ENCODE results near the gene PPP2R5A. TPM values are rescaled to one million over a fixed set of nuclear protein-coding genes. Genes with fewer than 3 reads are reported as not detected.
A peak's percentile ranks its signal among the peaks of the same experiment; 100 is the strongest.

The PPP2R5A gene
- total RNA-seq, 4 donors from 2014 or later: 38.9 to 51.8 (median 45.3) TPM

- no peak for DNase-seq
- Histone ChIP-seq H3K27ac (no peak overlapping the region), H3K27me3 (no peaks in the 10 kb centered on the region), H3K4me1 (peaks cover 6 to 58% (median 30%) of the 10 kb centered on the region in 4 donors), H3K4me3 (peak overlapping the region in 2 of 4 donors; percentile 48 to 100), H3K9me3 (no peaks in the 10 kb centered on the region), H3K36me3 (no peaks in the 10 kb centered on the region)
- TF ChIP-seq POLR2A (IDR thresholded peaks at IDR 0.05): no peak
- TF ChIP-seq CTCF (IDR thresholded peaks at IDR 0.05): no peak
These were observed 3.4 kb downstream of the PPP2R5A start for GRCh38 chr1:212288615-212289014.

GRCh38 chr1:212289262-212290077 is 4.3 kb downstream of the PPP2R5A start:
- Histone ChIP-seq H3K4me1 (peaks cover 0 to 58% (median 30%) of the 10 kb centered on the region in 4 donors), H3K36me3 (no peaks in the 10 kb centered on the region), H3K4me3 (no peak overlapping the region), H3K27me3 (no peaks in the 10 kb centered on the region), H3K27ac (no peak overlapping the region), H3K9me3 (no peaks in the 10 kb centered on the region)
- TF ChIP-seq CTCF (IDR thresholded peaks at IDR 0.05): no peak
- no peak for TF ChIP-seq POLR2A (IDR thresholded peaks at IDR 0.05)
- no peak for DNase-seq

GRCh38 chr1:212290608-212291007 is 5.4 kb downstream of the PPP2R5A start:
- Histone ChIP-seq H3K9me3 (no peaks in the 10 kb centered on the region), H3K36me3 (no peaks in the 10 kb centered on the region), H3K27me3 (no peaks in the 10 kb centered on the region), H3K4me1 (peaks cover 0 to 58% (median 31%) of the 10 kb centered on the region in 4 donors), H3K27ac (no peak overlapping the region), H3K4me3 (no peak overlapping the region)
- TF ChIP-seq CTCF (IDR thresholded peaks at IDR 0.05): no peak
- TF ChIP-seq POLR2A (IDR thresholded peaks at IDR 0.05): no peak
- DNase-seq: no peak

GRCh38 chr1:212291505-212292134 is 6.4 kb downstream of the PPP2R5A start:
- Histone ChIP-seq H3K27me3 (no peaks in the 10 kb centered on the region), H3K36me3 (no peaks in the 10 kb centered on the region), H3K4me3 (no peak overlapping the region), H3K4me1 (peaks cover 0 to 58% (median 31%) of the 10 kb centered on the region in 4 donors), H3K9me3 (no peaks in the 10 kb centered on the region), H3K27ac (no peak overlapping the region)
- no peak for TF ChIP-seq POLR2A (IDR thresholded peaks at IDR 0.05)
- peak; percentile 43 to 83 (median 64) for TF ChIP-seq CTCF (IDR thresholded peaks at IDR 0.05)
- DNase-seq: no peak

GRCh38 chr1:212292250-212293105 is 7.3 kb downstream of the PPP2R5A start:
- TF ChIP-seq POLR2A (IDR thresholded peaks at IDR 0.05) (no peak), CTCF (IDR thresholded peaks at IDR 0.05) (no peak)
- Histone ChIP-seq H3K9me3 (no peaks in the 10 kb centered on the region), H3K27ac (no peak overlapping the region), H3K4me3 (no peak overlapping the region), H3K27me3 (no peaks in the 10 kb centered on the region), H3K4me1 (peaks cover 0 to 58% (median 31%) of the 10 kb centered on the region in 4 donors), H3K36me3 (no peaks in the 10 kb centered on the region)
- DNase-seq: no peak

All from Peyer's patch (tissue), 4 donors.